Measurements from ENCODE around the gene FGF2.

DNA sequence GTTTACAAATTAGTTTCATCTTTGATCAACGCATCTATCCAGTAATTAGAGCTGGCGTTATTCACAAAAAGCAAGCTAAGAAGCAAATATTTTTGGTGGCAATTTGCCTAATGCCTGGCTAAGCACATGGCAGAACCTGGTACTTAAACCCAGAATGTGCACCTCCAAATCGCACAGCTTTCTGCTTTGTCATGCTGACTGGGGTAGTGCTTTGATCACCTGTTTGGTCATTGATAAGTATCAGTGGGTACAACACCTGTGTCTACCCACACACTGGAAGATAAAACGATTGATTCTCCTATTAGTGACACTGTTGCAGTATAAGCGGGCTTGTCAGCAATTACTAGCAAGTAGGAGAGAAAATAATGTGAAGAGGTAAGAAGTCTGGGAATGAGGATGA is 93.8 kb downstream of the FGF2 start:
- no peak for TF ChIP-seq CTCF (IDR thresholded peaks at IDR 0.05)
- no peak for TF ChIP-seq EP300 (IDR thresholded peaks at IDR 0.05)
